ENCODE results near the gene ARHGAP15.

The ARHGAP15 gene

GRCh38 chr2:143382573-143382972 lies 253.4 kb downstream of the ARHGAP15 start:
- no peak for TF ChIP-seq CTCF (IDR thresholded peaks at IDR 0.05)
- no peaks in the 10 kb centered on the region for H3K36me3 ChIP-seq

GRCh38 chr2:143383016-143383415 lies 253.8 kb downstream of the ARHGAP15 start:
- TF ChIP-seq CTCF (IDR thresholded peaks at IDR 0.05) = no peak
- H3K4me3 ChIP-seq (ENCODE audit: low read depth in 1 of 2, low read length in 1 of 2) = no peak overlapping the region
- peaks cover 0 to 3% of the 10 kb centered on the region in 2 experiments for H3K4me1 ChIP-seq (ENCODE audit: control insufficient read depth in 1 of 2, insufficient read depth in 1 of 2, low read depth in 1 of 2, low read length in 1 of 2)
- H3K9me3 ChIP-seq = no peaks in the 10 kb centered on the region
- no peaks in the 10 kb centered on the region for H3K36me3 ChIP-seq
- no peaks in the 10 kb centered on the region for H3K27me3 ChIP-seq
- H3K27ac ChIP-seq = no peak overlapping the region

More at GRCh38 chr2:143382573-143382972, 253.4 kb downstream of the ARHGAP15 start:
- no peak overlapping the region for H3K4me3 ChIP-seq (ENCODE audit: low read depth in 1 of 2, low read length in 1 of 2)
- H3K27ac ChIP-seq = no peak overlapping the region
- no peaks in the 10 kb centered on the region for H3K9me3 ChIP-seq
- H3K4me1 ChIP-seq (ENCODE audit: control insufficient read depth in 1 of 2, insufficient read depth in 1 of 2, low read depth in 1 of 2, low read length in 1 of 2) = peaks cover 0 to 3% of the 10 kb centered on the region in 2 experiments
- H3K27me3 ChIP-seq = no peaks in the 10 kb centered on the region

DNA sequence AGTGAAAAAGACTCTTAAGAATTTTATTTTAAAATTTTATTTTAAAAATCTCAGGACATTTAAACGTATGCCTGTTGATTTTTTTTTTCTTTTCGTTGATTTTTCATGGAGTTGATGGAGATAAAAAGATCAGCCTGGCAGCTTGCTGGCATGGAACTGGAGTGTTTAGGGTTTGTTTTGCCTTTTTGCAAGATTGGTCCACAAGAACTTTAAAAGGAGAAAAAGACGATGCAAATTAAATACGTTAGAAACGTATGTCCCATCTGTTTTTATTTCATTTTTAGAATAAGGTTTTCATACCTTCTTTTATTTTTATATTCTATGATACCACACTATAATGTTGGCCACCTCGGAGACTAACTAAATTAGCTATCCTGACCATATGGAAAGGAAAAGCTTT lies 254.9 kb downstream of the ARHGAP15 start:
- no peak overlapping the region for H3K27ac ChIP-seq
- no peaks in the 10 kb centered on the region for H3K9me3 ChIP-seq
- H3K4me3 ChIP-seq (ENCODE audit: low read depth in 1 of 2, low read length in 1 of 2) = no peak overlapping the region
- H3K36me3 ChIP-seq = no peaks in the 10 kb centered on the region
- peaks cover 0 to 3% of the 10 kb centered on the region in 2 experiments for H3K4me1 ChIP-seq (ENCODE audit: control insufficient read depth in 1 of 2, insufficient read depth in 1 of 2, low read depth in 1 of 2, low read length in 1 of 2)
- no peak for TF ChIP-seq CTCF (IDR thresholded peaks at IDR 0.05)
- no peaks in the 10 kb centered on the region for H3K27me3 ChIP-seq

DNA sequence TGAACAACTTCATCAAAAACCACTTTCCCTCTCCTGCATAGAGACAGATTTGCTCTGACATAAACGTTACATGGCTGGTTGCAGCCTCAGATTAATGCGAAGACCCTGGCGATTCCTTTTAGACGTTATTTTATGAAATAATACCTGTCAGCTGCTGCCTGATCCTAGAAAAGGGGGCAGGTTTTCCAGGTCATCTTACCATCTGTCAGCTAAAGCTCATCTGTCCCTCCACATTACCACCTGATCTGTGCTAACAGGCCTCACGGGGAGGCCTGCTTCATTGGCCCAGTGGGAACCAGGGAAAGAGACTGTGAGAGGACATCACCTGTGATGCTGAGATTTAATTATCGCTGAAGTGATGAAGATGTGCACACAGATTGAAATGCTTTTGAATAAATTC lies 261.0 kb downstream of the ARHGAP15 start:
- no peaks in the 10 kb centered on the region for H3K9me3 ChIP-seq
- H3K27ac ChIP-seq = no peak overlapping the region
- H3K4me1 ChIP-seq (ENCODE audit: control insufficient read depth in 1 of 2, insufficient read depth in 1 of 2, low read depth in 1 of 2, low read length in 1 of 2) = no peaks in the 10 kb centered on the region
- no peak overlapping the region for H3K4me3 ChIP-seq (ENCODE audit: low read depth in 1 of 2, low read length in 1 of 2)
- H3K27me3 ChIP-seq = no peaks in the 10 kb centered on the region
- peaks cover 19% of the 10 kb centered on the region for H3K36me3 ChIP-seq
- TF ChIP-seq CTCF (IDR thresholded peaks at IDR 0.05) = no peak

GRCh38 chr2:143392358-143392757 lies 263.1 kb downstream of the ARHGAP15 start:
- H3K36me3 ChIP-seq = peaks cover 19% of the 10 kb centered on the region
- no peak for TF ChIP-seq CTCF (IDR thresholded peaks at IDR 0.05)
- H3K4me1 ChIP-seq (ENCODE audit: control insufficient read depth in 1 of 2, insufficient read depth in 1 of 2, low read depth in 1 of 2, low read length in 1 of 2) = no peaks in the 10 kb centered on the region
- no peak overlapping the region for H3K27ac ChIP-seq
- no peaks in the 10 kb centered on the region for H3K27me3 ChIP-seq
- no peak overlapping the region for H3K4me3 ChIP-seq (ENCODE audit: low read depth in 1 of 2, low read length in 1 of 2)
- no peaks in the 10 kb centered on the region for H3K9me3 ChIP-seq

DNA sequence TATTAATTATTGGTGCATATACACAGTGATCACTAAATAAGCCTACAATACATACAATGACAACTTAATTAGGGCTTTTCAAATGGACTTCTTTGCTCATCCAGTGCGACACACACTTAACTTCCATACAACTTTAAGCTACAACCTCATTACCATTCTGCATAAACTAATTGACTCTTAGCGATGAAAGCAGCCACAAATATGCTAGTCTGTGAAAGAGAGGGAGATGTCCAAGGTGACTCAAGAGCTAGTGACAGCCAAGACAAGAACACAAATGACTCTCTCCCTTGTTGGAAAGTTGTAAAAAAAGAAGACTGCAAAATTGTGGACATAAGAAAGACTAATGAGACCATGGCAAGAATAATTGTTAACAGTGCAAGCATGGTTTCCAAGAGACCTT lies 264.8 kb downstream of the ARHGAP15 start:
- H3K27me3 ChIP-seq = no peaks in the 10 kb centered on the region
- no peak overlapping the region for H3K27ac ChIP-seq
- H3K4me3 ChIP-seq (ENCODE audit: low read depth in 1 of 2, low read length in 1 of 2) = no peak overlapping the region
- no peaks in the 10 kb centered on the region for H3K9me3 ChIP-seq
- peaks cover 19% of the 10 kb centered on the region for H3K36me3 ChIP-seq
- no peaks in the 10 kb centered on the region for H3K4me1 ChIP-seq (ENCODE audit: control insufficient read depth in 1 of 2, insufficient read depth in 1 of 2, low read depth in 1 of 2, low read length in 1 of 2)
- TF ChIP-seq CTCF (IDR thresholded peaks at IDR 0.05) = no peak

Data from neutrophil (primary cell).